G401.6 (cell line): ENCODE results near the gene NCAPH2.

ENCODE experiments used
- FAIRE-seq: peaks from 2 replicates; lab custom pipeline; 2012; peaks lifted over from hg19 to GRCh38; lab: Jason Lieb, UNC

The NCAPH2 gene

DNA sequence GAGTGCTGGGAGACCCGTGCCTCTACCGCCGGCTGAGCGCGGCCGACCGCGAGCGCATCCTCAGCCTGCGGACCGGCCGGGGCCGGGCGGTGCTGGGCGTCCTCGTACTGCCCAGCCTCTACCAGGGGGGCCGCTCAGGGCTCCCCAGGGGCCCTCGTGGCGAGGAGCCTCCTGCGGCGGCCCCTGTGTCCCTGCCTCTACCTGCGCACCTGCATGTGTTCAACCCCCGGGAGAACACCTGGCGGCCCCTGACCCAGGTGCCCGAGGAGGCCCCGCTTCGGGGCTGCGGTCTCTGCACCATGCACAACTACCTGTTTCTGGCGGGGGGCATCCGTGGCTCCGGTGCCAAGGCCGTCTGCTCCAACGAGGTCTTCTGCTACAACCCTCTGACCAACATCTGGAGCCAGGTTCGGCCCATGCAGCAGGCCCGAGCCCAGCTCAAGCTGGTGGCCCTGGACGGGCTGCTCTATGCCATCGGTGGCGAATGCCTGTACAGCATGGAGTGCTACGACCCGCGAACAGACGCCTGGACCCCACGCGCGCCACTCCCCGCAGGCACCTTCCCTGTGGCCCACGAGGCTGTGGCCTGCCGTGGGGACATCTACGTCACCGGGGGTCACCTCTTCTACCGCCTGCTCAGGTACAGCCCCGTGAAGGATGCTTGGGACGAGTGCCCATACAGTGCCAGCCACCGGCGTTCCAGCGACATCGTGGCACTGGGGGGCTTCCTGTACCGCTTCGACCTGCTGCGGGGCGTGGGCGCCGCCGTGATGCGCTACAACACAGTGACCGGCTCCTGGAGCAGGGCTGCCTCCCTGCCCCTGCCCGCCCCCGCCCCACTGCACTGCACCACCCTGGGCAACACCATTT, 41.1 kb downstream of the NCAPH2 start:
- no peak for FAIRE-seq

DNA sequence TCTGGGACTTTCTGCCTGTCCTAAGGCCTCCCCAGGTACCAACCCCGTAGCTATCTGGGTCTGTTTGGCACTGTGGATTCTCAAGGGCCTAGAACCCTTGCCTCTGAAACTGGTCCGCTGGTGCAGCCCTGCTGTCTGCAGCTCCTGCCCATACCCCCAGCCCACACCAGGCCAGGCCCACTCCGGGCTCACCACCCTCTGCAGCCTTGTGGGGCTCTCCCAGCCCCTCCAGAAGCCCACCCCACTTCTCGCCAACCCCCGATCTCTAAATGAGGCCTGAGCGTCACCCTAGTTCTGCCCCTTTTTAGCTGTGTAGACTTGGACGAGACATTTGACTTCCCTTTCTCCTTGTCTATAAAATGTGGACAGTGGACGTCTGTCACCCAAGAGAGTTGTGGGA, 42.4 kb downstream of the NCAPH2 start:
- no peak for FAIRE-seq

DNA sequence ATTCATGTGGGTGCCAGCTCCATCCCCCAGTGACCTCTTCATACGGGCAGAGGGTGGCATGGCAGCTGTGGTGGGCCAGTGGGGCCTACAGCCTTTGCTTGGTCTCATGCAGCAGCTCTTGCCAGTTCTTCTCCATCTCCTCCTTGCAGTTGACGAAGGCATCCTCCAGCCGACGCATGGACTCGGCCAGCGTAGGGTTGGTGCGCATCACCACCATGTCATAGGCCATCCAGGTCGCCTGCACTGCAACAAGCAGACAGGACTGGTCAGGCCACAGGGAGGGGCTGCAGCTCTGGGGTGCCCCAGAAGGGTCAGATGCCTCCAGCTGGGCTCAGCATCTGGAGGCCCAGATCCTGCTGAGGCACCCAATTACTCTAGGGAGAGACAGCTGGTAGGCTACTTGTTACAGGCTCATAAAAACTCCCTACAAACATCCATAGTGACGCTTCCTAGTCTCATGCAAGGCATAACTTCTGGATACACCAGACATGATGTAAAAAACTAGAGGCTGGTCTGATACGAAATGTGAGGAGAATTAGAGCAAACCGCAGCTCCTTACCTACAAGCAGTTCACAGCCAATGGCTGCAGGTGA, 43.2 kb downstream of the NCAPH2 start:
- FAIRE-seq: no peak

DNA sequence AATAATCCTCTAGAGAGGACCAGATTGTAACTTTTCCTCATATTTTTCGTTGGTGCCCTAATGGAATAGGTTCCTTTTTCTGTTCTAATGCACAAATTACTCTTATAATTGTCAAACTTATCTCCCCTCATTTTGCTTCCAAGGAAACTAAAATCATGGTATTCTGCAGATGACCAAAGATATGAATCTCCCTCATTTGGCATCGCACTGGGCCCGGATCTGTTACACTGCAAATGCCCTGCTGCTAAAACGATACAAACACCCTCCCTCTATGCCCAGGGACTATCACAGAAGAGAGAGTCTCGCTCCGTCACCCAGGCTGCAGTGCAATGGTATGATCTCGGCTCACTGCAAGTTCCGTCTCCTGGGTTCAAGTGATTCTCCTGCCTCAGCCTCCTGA, 45.3 kb downstream of the NCAPH2 start:
- FAIRE-seq: no peak

DNA sequence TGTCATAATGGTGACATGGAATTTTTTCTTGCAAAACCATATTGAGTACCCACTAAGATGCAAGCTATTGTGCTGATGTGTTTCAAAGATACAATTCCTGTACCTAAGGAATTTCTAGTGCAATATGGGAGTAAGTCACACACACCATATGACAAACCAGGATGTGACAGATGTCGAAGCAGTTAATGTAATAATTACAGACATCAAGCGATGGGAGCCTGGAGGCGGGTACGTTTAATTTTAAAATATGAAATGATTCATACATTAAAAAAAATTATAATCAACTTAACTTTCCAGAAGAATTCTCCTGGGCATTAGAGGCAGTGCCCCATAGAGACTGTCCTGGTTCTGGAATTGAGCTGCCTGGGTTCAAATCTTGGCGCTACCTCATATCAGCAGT, 48.7 kb downstream of the NCAPH2 start:
- no peak for FAIRE-seq

DNA sequence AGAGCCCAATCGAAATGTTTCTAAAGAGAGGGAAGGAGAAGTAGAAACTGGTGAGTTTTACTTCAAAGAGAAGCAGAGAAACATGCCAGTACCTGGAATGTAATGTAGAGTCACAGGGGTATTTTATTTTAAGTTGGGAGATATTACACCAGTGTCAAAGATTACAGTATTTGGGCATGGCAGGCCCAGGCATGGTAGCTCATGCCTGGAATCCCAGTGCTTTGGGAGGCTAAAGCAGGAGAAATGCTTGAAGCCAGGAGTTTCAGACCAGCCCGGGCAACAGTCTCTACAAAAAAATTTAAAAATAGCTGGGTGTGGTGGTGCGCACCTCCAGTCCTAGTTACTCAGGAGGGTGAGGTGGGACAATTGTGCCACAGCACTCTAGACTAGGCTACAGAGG, 52.0 kb downstream of the NCAPH2 start:
- FAIRE-seq: no peak

DNA sequence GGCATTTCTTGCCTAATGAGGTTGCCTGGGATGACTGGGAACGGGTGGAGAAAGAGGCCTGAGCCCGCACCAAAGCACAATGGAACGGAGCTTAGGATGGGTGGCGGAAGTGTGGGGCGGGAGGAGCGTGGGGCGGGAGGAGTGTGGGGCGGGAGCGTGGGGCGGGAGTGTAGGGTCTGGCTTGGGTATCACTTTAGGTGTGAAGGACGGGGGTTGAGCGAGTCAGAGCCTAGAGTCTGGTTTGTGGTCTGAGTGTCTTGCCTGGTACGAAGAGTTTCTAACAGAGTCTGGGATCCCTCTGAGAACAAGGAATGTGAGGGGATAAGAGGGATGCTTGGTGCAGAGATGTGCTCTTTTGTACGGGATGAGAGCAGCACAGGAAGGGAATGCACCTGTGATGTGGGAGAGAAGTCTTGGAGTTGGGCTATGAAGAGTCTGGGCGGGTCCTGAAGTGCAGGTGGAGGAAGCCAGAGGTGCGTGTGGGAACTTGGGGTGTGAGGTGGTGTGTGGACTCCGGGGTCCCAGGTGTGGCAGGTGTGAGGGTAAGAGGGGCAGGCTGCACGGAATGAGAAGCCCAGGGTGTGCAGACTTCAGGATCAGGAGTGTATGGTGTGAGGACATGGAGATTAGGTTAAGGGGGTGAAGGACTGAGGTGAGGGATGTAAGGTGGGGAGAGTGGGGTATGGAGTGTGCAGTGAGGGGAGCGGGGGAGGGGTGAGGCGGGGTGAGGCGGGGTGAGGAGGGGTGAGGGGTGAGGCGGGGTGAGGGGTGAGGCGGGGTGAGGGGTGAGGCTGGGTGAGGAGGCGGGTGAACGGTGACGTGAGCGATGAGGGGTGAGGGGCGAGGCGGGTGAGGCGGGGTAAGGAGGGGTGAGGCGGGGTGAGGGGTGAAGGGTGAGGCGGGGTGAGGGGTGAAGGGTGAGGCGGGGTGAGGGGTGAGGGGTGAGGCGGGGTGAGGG, 53.7 kb downstream of the NCAPH2 start:
- no peak for FAIRE-seq

DNA sequence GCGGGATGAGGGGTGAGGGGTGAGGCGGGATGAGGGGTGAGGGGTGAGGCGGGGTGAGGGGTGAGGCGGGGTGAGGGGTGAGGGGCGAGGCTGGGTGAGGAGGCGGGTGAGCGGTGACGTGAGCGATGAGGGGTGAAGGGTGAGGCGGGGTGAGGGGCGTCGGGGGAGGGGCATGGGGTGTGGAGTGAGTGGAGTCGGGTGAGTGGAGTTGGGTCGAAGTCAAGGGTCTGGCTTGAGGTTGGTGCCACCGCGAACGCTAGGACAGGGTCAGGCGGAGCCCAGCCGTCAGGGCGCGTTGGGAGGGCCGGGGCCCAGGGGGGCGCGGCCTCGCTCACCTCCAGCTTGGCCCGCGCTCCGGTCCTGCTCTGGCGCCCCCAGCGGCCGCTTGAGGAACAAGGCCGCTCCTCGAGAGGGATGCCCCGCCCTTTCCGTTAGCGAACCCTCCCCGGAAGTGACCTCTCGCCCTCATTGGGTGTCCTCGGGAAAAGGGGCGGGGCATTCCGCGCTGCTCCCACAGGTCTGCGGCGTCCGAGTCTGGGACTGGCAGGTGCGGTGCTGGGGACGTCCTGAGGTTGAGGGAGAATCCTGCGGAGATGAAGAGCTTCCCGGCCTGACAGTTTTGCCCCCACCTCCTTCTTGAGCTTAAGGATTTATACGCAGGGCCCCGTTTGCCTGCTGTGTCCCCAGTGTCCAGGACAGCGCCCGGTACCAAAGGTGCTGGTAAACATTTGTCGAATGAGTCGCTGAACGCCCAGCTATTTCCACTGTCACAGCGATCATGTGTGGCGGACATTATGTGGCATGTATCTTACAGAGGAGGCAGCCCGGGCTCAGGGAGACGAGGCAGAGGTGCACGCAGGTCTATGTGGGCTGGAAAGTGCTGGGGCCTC, 54.7 kb downstream of the NCAPH2 start, which contains the start of gene SYCE3:
SYCE3 (minus strand) TSS at position 397 of the 890 bp plus-strand sequence. CDS start 6,514 bp downstream, outside the sequence.
- FAIRE-seq: peak; percentile 87

DNA sequence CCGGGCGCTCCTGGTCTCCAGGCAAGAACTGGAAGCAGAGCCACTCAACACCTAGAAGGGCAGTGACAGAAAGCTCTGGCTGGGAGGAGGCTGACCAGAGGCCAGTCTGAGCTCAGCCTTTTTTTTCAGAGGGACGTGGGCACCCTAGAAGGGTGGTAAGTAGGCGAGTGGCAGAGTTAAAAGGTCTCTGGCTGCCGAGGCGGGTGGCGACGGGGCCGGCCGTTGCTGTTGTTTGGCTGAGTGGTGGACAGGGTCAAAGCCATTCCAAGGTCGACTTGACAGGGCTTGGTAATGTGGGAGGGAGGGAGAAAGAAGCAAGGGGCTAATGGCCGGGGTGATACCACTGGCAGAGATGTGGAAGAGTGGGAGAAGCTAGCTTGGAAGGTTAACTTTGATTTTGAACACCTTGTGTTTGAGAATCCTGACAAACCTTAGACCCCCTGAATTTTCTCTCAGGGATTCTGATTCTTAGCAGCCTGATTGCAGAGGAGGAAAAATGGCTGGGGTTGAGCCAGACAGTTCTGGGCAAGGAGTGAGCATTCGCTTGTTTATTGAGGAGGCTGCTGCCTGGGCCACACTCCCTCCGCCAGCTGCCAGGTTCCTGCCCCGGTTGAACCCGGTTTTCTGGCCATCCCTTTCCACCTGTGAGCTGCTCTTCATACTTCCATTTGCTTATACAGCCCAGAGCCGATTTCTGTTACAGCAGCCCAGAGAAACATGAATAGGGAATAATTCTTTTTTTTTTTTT, 55.6 kb downstream of the NCAPH2 start:
- no peak for FAIRE-seq

DNA sequence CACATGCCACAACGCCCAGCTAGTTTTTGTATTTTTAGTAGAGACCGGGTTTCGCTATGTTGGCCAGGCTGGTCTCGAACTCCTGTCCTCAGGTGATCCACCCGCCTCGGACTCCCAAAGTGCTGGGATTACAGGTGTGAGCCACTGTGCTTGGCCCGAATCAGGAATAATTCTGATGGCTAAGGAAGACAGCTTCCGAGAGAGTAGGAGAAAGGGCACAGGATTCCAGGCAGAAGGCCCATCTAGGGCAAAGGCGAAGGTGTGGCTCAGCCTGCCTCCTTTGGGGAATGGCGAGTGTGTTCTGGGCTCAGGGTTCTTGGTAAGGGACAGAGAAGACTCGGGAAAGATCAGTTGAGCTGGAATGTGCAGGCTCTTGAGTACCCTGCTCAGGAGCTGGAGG, 56.3 kb downstream of the NCAPH2 start:
- no peak for FAIRE-seq

DNA sequence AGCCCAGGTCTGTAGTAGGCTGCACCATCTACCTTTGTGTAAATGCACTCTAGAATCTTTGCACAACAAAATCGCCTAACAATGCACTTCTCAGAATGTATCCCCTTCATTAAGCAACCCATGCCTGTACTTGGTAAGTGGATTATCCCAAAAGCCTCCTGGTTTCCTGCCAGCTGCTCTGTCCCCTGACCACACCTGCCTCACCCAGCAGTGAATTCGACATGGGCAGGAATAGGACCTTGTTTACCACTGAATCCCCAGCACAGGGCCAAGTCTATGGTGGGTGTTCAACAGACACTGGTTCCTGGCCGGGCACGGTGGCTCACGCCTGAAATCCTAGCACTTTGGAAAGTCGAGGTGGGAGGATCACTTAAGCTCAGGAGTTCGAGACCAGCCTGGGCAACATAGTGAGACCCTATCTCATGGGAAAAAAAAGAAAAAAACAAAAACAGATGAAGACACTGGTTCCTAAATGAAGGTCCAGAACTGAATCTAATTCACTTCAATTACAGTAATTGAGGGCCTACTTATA, 59.8 kb downstream of the NCAPH2 start:
- FAIRE-seq: no peak

DNA sequence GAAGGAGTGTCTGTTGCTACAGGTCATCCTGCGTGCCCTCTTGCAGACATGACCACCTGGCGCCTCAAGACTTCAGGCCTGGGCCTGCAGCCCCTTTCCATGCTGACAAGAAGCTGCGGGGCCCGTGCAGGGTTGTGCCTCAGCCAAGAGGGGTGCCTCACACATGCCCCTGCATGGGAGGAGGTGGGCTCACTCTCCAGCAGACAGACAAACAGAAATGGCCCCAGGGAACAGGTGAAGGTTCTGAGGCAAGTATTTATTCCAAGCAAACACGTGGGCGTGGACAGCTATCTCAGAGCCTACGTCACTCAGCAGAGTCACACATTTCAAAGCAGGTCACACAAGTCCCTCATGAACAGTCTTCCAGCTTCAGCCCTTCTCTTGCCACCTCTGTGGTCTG, 60.6 kb downstream of the NCAPH2 start:
- FAIRE-seq: no peak

DNA sequence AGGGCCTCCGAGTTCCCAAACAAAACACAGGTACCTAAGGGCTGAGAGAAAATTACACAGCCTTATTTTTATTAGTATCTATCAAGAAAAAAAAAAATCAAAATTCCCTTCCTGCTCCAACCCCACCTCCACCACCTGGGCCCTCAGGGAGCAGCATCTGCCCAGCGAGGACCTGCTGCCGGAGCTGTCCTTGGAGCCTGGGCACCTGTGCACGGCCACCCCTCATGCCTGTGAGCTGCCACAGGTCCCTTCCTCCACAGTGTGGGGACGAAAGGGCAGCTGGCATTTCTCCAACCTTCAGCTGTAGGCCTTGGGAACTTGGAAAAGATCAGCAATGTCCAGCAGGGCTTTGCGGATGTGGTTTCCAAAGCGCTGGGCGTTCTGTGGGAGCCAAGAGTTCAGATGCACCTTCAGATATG, 61.0 kb downstream of the NCAPH2 start:
- FAIRE-seq: no peak

DNA sequence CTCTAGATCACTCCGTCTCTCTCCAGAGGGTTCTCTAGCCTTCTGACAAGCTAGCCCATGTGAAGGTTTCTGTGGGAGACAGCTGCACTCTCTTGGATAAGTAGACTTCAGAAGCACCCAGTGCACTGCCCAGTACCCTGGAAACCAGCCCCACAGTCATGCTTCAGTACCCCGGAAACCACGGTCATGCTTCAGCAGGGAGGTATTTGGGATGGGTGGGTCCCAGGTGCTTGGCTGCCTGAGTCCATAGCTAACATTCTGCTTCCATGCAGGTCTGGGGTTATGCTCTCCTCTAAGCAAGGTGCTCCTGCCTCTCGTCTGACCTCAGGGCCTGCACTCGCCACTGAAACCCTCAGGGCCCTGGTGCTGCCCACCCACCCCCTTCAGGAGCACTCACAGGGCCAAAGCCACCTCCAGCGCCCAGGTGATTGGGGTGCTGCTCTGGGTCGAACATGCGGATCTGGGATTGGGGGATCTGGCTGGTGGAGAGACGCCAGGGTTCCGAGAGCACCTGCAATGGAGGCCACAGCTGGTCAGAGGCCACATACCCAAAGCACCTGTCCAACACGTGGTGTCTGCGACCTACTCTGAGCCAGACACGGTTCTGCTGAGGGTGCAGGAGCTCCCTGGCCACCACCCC, 62.0 kb downstream of the NCAPH2 start:
- no peak for FAIRE-seq

DNA sequence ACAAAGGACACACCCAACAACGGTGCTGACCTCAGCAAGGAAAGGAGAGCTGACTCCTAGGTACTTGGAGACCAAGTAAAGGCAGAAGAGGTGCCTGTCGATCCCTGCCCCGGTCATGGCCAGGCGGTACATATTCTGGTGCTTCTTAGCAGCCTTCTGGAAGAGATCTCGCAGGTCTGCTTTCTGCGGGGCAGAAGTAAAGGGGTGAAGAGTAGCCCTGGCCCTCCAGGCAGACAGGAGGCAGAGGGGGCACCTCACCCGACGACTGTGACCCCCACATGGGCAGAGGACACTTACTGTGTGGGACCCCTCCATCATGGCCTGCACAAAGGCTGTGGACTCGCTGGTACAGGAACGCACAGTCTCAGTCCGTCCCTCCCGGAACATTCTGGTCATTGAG, 62.8 kb downstream of the NCAPH2 start:
- no peak for FAIRE-seq

DNA sequence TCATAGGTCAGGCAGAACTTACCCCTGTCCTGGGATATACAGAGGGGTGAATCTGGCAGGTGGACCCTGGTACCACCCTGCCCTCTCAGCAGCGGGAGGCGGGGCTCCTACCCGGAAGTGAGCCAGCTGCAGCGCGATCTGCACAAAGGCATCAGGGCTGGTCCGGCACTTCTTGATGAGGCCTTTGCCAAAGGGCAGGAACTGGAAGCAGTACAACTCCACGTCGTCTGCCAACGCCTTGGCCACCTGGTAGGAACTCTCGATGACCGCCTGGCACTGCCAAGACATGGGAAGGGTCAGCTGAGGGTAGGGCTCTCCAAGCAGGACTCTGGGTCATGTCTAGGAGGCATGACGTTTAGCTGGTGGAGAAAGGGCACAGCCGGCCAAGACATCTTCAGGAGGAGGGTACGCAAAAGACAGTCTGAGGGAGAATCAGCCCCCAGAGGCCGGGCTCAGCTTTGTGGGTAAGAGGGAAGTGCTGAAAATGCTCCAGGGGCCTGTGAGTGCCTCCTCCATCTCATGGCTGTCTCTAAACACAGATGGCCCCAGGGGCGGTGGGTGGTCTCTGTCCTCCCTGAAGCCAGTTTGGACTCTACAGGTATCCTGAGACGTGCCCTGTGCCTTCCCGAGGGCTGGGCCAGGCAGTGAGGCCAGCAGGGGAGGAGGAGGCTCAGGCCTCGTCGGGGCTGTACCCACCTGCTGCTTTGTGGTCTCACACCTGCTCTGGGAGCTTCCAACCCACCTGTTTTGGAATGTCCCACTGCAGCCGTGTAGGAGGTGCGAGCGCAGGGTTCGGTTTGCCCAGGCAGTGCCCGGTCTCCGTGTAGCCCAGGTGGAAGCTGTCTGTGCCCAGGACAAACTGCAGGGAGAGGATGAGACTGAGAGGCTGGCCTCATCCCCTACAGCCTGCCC, 63.5 kb downstream of the NCAPH2 start:
- FAIRE-seq: no peak

DNA sequence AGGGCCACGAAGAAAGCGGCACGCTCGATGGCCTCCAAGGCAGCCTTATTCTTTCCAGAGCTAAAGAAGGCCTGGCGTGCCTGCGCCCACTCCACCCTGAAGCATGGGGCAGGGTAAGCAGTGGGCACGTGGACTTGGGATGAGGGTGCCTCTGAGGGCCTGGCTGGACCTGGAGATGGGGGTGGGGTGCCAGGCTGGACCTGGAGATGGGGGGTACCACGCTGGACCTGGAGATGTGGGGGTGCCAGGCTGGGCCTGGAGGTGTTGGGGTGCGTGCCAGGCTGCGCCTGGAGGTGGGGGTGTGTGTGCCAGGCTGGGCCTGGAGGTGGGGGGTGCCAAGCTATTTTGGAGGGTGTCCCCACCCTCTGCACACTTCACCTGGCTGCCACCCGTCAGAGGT, 64.9 kb downstream of the NCAPH2 start:
- FAIRE-seq: no peak

DNA sequence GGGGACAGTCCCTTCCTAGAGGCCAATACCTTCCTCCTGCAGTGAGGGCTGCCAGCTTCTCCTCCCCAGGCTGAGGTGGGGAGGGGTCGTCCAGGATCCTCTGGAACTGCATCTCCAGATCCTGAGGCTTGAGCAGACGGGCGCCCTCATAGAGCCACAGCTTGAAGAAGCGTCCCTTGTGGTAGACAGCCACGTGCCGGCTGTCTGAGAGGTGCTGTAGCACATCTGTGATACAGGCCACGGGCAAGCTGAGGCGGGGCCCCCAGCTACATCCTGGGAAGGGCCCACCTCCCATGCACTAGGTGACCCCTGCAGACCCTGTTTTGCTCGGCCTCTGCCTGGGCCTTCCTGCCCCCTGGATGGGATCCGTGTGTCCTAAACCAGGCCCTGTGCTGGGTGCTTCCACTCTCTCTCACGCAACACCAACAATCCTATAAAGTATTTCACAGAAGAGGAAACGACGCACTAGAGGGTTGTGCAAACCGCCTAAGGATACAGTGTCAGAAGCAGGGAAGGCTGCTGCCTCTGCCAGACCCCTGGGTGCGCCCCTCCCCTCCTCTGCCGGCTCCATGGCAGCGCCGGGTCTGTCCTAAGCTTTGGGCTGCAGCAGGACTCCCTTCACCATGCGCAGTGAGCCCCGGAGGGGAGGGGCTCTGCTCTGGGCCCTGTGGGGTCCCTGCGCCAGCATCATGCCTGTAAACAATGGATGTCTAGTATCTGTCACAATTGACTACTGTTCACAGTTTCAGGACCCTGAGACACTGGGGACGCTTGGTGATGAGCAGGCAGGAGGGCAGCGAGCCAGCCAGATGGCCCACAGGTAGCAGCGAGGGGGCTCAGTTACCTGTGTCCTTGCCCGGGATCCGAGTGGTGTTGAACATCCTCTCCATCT, 65.7 kb downstream of the NCAPH2 start:
- no peak for FAIRE-seq
